K562 (cell line): ENCODE measurements around the gene HCFC1R1. TPM values are rescaled to one million over a fixed set of nuclear protein-coding genes. Genes with fewer than 3 reads are reported as not detected.

Source experiments
- ARID4B ChIP-seq: sonication (generic); formaldehyde crosslinking; IDR thresholded peaks from 2 replicates; pipeline ENCODE4 v1.8.0; 2022; ENCODE audit warnings: mild to moderate bottlenecking, missing genetic modification reagents
- ELF1 ChIP-seq: fragments of 200-800 bp; sonication (Bioruptor generic); IDR thresholded peaks from 2 replicates; pipeline ENCODE4 v1.6.1; 2016; ENCODE audit warnings: missing genetic modification characterization, missing compliant biosample characterization
- GABPB1 ChIP-seq: sonication (generic); formaldehyde crosslinking; IDR thresholded peaks from 2 replicates; pipeline ENCODE4 v1.8.0; 2022; ENCODE audit warnings: mild to moderate bottlenecking, missing genetic modification reagents
- GMEB1 ChIP-seq: fragments of 250-450 bp; sonication (Bioruptor Pico); IDR thresholded peaks from 2 replicates; pipeline ENCODE4 v1.4.0; 2020; ENCODE audit warnings: mild to moderate bottlenecking
- MYC ChIP-seq, 2 experiments: fragments of 250-450 bp in 1 of 2; sonication (Bioruptor Pico) in 1 of 2; IDR thresholded peaks; 2 replicates each; pipeline versions ENCODE4 v1.5.1 to v1.6.1; 2012 to 2021; ENCODE audit warnings: low read depth in 2 of 2, borderline replicate concordance in 1 of 2, improper control_type of control experiment in 1 of 2, low read length in 1 of 2, mild to moderate bottlenecking in 1 of 2, moderate library complexity in 1 of 2
- MYNN ChIP-seq, 2 experiments: sonication (generic); formaldehyde crosslinking in 1 of 2; IDR thresholded peaks; 2 replicates each; pipeline versions ENCODE4 v1.5.0 to v1.6.1; 2016 to 2020; ENCODE audit warnings: antibody characterized with exemption in 1 of 2, missing genetic modification reagents in 1 of 2
- POLR2H ChIP-seq: IDR thresholded peaks from 2 replicates; pipeline ENCODE4 v1.6.1; 2016; ENCODE audit warnings: missing genetic modification characterization, low read depth, mild to moderate bottlenecking, control low read depth, missing compliant biosample characterization, moderate library complexity
- SOX6 ChIP-seq: fragments of 450-650 bp; IDR thresholded peaks from 2 replicates; pipeline ENCODE4 v1.6.1; 2014; ENCODE audit warnings: mild to moderate bottlenecking
- ZNF407 ChIP-seq: fragments of 450-650 bp; IDR thresholded peaks from 2 replicates; pipeline ENCODE4 v1.6.1; 2016; ENCODE audit warnings: low read depth
- polyA plus RNA-seq, 8 experiments: library from polyadenylated mRNA; depleted of rRNA in 4 of 8; stranded (reverse) in 5 of 8; unstranded in 3 of 8; fragments of >200 nt; fragmentation: Nextera tagmentation in 2 of 8; fragmentation: Illumina TruSeq in 1 of 8; extraction: Ambion mirVana in 2 of 8; extraction: Trizol in 1 of 8; gene quantifications; 2 replicates each; pipeline versions ENCODE4 v1.2.1 to v1.2.3, GENCODE V29; 2011 to 2014; ENCODE audit warnings: inconsistent platforms in 1 of 8, missing spikeins in 1 of 8
- total RNA-seq, 7 experiments: library from RNA; depleted of rRNA in 6 of 7; stranded (reverse); fragments of >200 nt in 6 of 7; fragmentation: Illumina TruSeq in 2 of 7; extraction: Trizol in 2 of 7; gene quantifications; 2 replicates each; pipeline versions ENCODE4 v1.2.1 to v1.2.3, GENCODE V29; 2011 to 2021; ENCODE audit warnings: low replicate concordance in 1 of 7

Gene HCFC1R1
- total and polyA plus RNA-seq, 9 of the 15 experiments (the other 6 are each of a cell fraction or from before 2014, with no cell fraction given) = 2.2 to 29.0 (median 11.2) TPM

GRCh38 chr16:2981177-2981898 lies 42.4 kb downstream of the HCFC1R1 start (continued):
- TF ChIP-seq ARID4B = peak; percentile 25; the same call in 1 of the 2 replicates
- no peak for TF ChIP-seq MYNN (IDR thresholded peaks at IDR 0.05)
- no peak for TF ChIP-seq MYNN (CRISPR knock-in tag; IDR thresholded peaks at IDR 0.05)
- no peak; the same call in 1 of the 2 replicates for TF ChIP-seq MYC (IDR thresholded peaks at IDR 0.05; ENCODE audit: low read depth, low read length)
- no peak for TF ChIP-seq MYC (CRISPR knock-in tag; IDR thresholded peaks at IDR 0.05; ENCODE audit: borderline replicate concordance, low read depth)
- peak; percentile 72 for TF ChIP-seq GABPB1 (CRISPR knock-in tag)
- TF ChIP-seq ZNF407 = no peak
- no peak for TF ChIP-seq GMEB1
- TF ChIP-seq SOX6 = peak; percentile 65
- peak; percentile 71 for TF ChIP-seq ELF1 (tag)
- peak; percentile 67; the same call in 1 of the 2 replicates for TF ChIP-seq POLR2H (tag)
